Measurements from ENCODE around the gene MED8. TPM values are rescaled to one million over a fixed set of nuclear protein-coding genes. Genes with fewer than 3 reads are reported as not detected.

The MED8 gene
- total and polyA plus RNA-seq, 12 donors = 17.3 to 79.1 (median 32.3) TPM

DNA sequence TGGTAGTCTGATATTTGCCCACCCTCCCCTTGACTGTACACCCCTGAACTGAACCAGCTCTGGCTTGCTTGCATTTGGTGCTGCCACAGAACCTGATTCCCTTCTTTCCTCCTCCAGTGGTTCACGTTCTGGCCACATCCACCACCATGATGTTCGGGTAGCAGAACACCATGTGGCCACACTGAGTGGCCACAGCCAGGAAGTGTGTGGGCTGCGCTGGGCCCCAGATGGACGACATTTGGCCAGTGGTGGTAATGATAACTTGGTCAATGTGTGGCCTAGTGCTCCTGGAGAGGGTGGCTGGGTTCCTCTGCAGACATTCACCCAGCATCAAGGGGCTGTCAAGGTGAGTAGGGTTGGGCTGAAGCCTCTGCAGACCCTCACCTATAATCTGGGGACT, 29.0 kb downstream of the MED8 start:
- peaks cover 0 to 43% of the 10 kb centered on the region in 2 donors for H3K36me3 ChIP-seq (replicated peaks in 1 of 2)
- H3K4me1 ChIP-seq (replicated peaks in 1 of 2) = peaks cover 5 to 18% of the 10 kb centered on the region in 2 donors
- no peak overlapping the region for H3K27ac ChIP-seq
- WGBS, 4 donors = 75 to 85% (median 78%) methylated on average over 4 of the region's 4 CpGs
- TF ChIP-seq, protein P1, sequence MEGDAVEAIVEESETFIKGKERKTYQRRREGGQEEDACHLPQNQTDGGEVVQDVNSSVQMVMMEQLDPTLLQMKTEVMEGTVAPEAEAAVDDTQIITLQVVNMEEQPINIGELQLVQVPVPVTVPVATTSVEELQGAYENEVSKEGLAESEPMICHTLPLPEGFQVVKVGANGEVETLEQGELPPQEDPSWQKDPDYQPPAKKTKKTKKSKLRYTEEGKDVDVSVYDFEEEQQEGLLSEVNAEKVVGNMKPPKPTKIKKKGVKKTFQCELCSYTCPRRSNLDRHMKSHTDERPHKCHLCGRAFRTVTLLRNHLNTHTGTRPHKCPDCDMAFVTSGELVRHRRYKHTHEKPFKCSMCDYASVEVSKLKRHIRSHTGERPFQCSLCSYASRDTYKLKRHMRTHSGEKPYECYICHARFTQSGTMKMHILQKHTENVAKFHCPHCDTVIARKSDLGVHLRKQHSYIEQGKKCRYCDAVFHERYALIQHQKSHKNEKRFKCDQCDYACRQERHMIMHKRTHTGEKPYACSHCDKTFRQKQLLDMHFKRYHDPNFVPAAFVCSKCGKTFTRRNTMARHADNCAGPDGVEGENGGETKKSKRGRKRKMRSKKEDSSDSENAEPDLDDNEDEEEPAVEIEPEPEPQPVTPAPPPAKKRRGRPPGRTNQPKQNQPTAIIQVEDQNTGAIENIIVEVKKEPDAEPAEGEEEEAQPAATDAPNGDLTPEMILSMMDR (IDR thresholded peaks at IDR 0.05) = no peak
- TF ChIP-seq POLR2A (IDR thresholded peaks at IDR 0.05) = no peak
- H3K27me3 ChIP-seq = no peaks in the 10 kb centered on the region
- no peak for DNase-seq
- intact Hi-C loops (cut with DNase I) = no loop called here
- no peak overlapping the region for H3K4me3 ChIP-seq
- no peaks in the 10 kb centered on the region for H3K9me3 ChIP-seq (replicated peaks in 1 of 3)

DNA sequence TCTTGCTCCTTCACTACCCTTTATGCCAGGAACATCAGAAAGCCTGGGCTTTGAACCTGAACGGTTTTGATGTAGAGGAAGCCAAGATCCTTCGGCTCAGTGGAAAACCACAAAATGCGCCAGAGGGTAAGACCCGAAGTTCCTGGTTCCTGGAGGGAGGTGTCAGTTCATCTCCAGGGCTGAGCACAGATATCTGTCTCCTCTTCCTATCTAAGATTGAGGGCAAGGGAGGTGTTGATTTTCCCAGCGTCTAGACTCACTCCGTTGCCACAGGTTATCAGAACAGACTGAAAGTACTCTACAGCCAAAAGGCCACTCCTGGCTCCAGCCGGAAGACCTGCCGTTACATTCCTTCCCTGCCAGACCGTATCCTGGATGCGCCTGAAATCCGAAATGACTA, 29.9 kb downstream of the MED8 start:
- Histone ChIP-seq H3K4me3 (no peak overlapping the region), H3K27me3 (no peaks in the 10 kb centered on the region), H3K4me1 (replicated peaks in 1 of 2) (peaks cover 5 to 18% of the 10 kb centered on the region in 2 donors), H3K27ac (no peak overlapping the region), H3K9me3 (replicated peaks in 1 of 3) (no peaks in the 10 kb centered on the region), H3K36me3 (replicated peaks in 1 of 2) (peaks cover 0 to 35% of the 10 kb centered on the region in 2 donors)
- TF ChIP-seq, protein P1 (IDR thresholded peaks at IDR 0.05) = no peak
- no peak for TF ChIP-seq POLR2A (IDR thresholded peaks at IDR 0.05)
- DNase-seq = no peak
- 42 to 44% (median 44%) methylated on average over 11 of the region's 11 CpGs for WGBS, 4 donors
- intact Hi-C loops (cut with DNase I) = loop anchor here in 1 of 2 donors (5.0 kb wide), 1 partner anchor 122 kb away; no protein-coding TSS in a partner anchor

DNA sequence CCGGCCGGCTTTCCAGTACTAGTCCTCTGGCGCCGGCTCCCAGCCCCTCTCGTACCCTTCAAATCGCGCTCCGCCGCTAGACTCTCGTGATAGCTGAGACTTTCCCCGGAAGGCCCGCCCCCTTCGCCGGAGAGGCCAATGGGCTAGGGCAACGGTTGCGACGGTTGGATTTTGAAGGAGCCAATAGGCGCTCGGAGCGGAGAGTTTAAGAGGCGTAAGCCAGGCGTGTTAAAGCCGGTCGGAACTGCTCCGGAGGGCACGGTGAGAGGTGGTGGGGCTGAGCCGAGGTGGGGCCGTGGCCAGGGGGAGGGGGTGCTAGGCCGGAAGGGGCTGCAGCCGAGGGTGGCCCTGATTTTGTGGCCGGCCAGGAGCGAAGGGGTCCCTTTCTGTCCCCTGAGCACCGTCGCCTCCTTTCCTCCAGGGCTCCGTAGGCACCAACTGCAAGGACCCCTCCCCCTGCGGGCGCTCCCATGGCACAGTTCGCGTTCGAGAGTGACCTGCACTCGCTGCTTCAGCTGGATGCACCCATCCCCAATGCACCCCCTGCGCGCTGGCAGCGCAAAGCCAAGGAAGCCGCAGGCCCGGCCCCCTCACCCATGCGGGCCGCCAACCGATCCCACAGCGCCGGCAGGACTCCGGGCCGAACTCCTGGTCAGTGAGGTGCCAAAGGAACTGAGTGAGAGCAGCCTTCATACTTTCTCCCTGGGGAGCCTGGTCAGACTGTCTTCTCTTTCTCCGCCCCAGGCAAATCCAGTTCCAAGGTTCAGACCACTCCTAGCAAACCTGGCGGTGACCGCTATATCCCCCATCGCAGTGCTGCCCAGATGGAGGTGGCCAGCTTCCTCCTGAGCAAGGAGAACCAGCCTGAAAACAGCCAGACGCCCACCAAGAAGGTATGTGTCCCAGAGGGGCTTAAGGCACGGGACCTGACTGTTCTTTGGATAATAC, 30.6 kb downstream of the MED8 start, which contains the start of gene CDC20:
CDC20 (plus strand) TSS at position 236 of the 948 bp plus-strand sequence; CDS start at position 471, 235 bp downstream.
- intact Hi-C loops (cut with DNase I) = loop anchor here in 1 of 2 donors (5.0 kb wide), 1 partner anchor 122 kb away; no protein-coding TSS in a partner anchor
- Histone ChIP-seq H3K9me3 (replicated peaks in 1 of 3) (no peaks in the 10 kb centered on the region), H3K27ac (peak within 1 kb of the TSS in 4 of 5 donors; percentile 81 to 91 (median 84)), H3K4me1 (replicated peaks in 1 of 2) (peaks cover 5 to 18% of the 10 kb centered on the region in 2 donors), H3K4me3 (peak within 1 kb of the TSS; percentile 27 to 80 (median 65)), H3K36me3 (replicated peaks in 1 of 2) (peaks cover 0 to 29% of the 10 kb centered on the region in 2 donors), H3K27me3 (no peaks in the 10 kb centered on the region)
- peak; percentile 98 to 99 (median 99) for DNase-seq
- TF ChIP-seq POLR2A (IDR thresholded peaks at IDR 0.05) = no peak
- TF ChIP-seq, protein P1 (IDR thresholded peaks at IDR 0.05) = no peak
- 0 to 4% (median 3%) methylated on average over 19 to 59 of the region's 59 CpGs for WGBS, 4 donors

DNA sequence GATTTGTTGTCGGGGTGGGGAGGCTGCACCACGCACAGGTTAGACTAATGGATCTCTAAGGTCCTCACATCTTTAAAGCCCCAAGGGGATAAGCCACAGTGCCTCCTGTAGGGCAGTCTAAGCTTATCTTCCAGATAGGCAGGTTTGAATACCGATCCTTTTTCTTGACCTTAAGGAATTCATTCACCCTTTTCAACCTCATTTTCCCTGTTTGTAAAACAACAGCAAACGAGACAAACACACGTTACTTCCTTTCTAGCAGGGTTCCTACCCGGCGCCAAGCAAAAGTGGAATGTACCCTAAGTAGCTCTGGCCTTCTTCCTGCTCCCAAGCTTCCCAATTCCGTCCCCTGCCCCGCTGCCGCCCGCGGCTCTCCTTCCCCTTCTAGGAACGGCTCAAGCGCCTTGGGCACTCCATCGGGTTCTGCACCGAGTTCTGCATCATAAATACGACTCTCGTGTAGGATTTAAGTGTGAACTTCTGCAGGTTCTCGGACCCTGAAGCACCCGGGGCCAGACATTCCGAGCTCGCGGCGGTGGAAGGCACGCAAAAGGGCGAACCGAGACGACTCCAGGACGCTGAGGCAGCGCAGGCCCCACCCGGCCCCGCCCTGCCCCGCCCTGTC, 31.4 kb downstream of the MED8 start:
- Histone ChIP-seq H3K27me3 (no peaks in the 10 kb centered on the region), H3K4me1 (replicated peaks in 1 of 2) (peaks cover 5 to 18% of the 10 kb centered on the region in 2 donors), H3K4me3 (peak overlapping the region; percentile 27 to 80 (median 65)), H3K27ac (peak overlapping the region in 4 of 5 donors; percentile 81 to 91 (median 84)), H3K9me3 (replicated peaks in 1 of 3) (no peaks in the 10 kb centered on the region), H3K36me3 (replicated peaks in 1 of 2) (peaks cover 0 to 21% of the 10 kb centered on the region in 2 donors)
- WGBS, 4 donors = 0% methylated on average over 22 to 33 of the region's 33 CpGs
- DNase-seq = peak in 4 of 7 donors; percentile 27 to 59 (median 37)
- intact Hi-C loops (cut with DNase I) = loop anchor here in 1 of 2 donors (5.0 kb wide), 1 partner anchor 121 kb away; no protein-coding TSS in a partner anchor
- TF ChIP-seq, protein P1 (IDR thresholded peaks at IDR 0.05) = peak in 5 of 6 experiments; percentile 25 to 51 (median 39)
- peak in 1 of 2 donors; percentile 72 for TF ChIP-seq POLR2A (IDR thresholded peaks at IDR 0.05)
